GM19351 (cell line): ENCODE results near the gene MAB21L2.

ENCODE experiments used
- ATAC-seq: cut with Tn5 transposase; IDR thresholded peaks from one replicate; pipeline ENCODE4 v1.9.1; 2021; ENCODE audit warnings: mild to moderate bottlenecking, moderate library complexity; ENCODE audit not compliant: unreplicated experiment

The MAB21L2 gene

DNA sequence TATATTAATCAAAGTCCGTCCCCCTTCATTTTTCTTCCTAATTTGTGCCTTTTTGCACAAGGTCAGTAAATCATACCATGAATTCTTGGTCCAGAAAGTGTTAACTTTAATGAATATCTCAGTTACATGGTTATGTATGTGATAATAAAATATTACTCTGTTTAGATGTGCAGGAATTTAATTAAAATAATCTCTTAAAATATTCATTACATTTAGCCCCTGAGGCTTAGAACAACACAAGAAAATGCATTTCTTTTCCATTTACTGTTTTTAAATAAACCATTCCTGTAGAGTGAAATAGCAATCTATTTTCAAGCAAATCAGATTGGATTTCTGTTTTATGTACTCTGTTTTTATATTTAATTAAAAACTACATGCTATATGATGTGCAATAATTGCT lies 17.6 kb downstream of the MAB21L2 start:
- ATAC-seq: no peak

DNA sequence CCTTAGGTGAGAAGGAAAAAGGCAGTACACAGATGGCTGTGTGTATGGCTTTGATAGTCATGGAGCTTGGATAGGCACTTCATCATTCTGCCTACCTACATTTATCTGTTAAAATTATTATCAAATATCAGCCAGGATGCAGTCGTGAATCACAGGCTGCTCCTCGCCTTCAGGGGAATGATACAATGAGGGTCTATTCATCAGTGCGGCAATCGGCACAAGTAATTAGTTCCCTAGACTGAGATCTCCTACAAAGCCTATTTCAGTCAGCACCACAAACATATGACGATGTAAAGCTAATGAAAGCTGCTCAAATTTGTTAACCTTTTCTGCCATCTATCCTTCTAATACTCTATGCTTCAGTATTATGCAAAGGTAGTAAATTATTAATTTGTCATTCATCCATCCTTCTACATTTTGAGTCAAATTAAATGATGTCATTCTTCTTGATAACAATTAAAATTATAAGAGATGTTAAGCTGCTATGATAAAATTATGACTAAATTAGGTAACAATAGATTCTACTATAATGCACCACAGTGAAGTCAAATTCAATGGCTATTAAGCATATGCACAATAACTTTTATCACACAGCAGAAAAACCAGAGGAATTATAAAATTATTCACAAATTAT lies 19.0 kb downstream of the MAB21L2 start:
- no peak for ATAC-seq

DNA sequence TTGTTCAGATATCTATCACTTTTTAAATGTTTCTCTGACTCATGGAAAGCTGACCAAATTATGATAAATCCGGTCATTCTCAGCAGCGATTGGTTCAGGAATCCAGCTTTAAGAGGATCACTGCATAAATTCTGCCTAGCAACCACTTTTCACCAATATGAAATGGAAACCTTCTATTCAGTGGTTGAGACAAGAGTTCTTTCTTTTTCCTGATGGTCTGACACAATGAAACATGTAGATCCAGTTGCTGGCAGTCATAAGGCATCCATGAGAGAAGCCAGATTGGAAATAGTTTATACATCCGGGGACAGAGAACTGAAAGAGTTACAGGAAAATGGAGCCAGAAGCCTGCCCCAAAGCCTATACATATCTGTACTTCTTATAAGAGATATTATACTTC lies 27.2 kb downstream of the MAB21L2 start:
- ATAC-seq: no peak

DNA sequence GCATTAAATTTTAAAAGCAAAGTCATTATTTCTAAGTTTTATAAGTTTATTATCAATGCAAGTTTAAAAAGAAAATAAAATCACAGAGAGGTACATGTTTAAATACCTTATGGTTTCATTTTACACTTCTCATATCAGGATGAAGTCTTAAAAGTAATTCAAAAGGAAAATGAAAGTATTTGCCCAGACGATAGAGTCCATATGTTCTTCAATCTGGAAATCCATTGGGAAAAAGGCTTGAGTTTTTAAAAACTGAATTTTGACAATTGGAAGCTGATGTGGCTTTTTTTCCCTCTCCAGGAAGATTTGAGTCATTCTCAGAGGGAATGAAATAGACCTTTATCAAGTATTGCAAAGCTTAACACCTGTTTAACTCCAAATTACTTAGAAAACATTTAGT lies 37.1 kb downstream of the MAB21L2 start:
- peak; percentile 45 for ATAC-seq

DNA sequence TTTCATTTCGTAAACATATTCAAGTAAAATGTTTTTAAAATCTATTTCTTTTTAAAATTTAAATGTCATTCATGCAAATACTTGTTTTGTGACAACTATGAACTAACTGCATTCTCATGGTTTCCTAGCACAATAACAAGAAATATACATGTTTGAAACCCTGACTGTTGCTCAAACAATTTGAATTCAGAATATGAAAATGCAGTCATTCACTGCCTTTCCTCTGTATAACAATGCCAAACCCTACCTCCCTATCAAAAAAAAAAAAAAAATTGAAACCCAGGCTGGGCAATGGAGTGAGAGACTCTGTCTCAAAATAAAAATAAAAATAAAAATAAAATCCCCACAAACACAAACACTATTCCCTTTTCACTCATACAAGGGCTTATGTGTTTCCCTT lies 42.1 kb downstream of the MAB21L2 start:
- ATAC-seq: no peak

DNA sequence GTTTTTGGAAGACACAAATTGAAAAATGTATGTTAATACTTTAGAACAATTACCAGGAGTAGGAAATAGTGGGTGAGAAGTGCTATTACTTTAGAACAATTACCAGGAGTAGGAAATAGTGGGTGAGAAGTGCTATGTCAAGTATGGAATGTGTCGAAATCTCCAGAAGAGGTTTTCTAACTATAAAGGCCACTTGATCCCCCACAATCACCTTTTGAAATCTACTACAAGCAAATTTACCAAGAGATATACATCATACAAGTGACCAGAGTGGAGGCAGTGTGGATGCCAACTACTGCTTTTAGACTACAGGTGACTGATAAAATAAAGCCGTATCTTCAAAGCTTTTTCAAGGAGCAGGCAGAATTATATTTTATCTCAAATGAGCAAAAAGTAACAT lies 43.1 kb downstream of the MAB21L2 start:
- ATAC-seq: no peak

DNA sequence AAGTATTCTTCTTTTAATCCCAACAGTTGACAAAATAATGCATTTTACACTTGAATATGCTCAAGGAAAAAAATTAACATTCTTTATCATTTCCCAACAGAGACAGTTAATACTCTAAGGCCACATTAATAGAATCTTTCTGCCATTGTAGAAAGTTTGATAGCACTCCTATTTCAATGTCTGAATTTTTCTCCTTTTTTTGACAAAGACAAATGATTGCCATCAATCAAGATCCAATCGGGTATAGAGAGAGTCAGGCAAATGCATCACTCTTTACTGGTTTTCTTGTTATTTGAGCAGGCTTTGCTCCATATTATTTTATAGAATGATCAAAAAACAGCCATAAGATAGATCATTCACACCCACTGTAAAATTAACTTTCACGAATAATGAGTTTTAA lies 46.1 kb downstream of the MAB21L2 start:
- no peak for ATAC-seq

DNA sequence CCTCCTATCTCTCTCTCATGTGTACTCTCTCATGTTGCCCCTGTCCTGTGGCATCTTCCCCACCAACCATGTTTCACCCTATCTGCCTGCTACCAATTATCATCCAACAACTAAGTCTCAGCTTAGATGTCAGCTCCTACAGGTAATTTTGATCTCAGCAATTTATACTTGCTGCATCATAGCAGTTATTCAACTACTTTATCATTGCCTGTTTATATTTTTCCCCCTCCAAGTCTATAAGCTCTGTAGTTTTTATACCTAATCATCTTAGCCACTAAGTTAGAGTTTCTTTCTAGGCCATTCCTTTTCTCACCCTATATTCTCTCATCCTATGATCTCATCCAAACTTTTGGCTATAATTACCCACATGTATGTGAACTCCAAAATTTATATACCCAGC lies 50.7 kb downstream of the MAB21L2 start:
- no peak for ATAC-seq
